Nephron progenitor cell (in vitro differentiated cells): Measurements from ENCODE around the gene KIF11.

Source experiments
- DNase-seq: peaks from one replicate; pipeline ENCODE4 v3.0.0; 2021
- H3K27ac Mint-ChIP-seq: 2 replicates; pipeline ENCODE4 v1.8.0; 2021; ENCODE audit warnings: mild to moderate bottlenecking, moderate library complexity, mixed read lengths
- H3K27me3 Mint-ChIP-seq: 2 replicates; pipeline ENCODE4 v1.8.0; 2021; ENCODE audit warnings: mild to moderate bottlenecking, low read depth, mixed read lengths; ENCODE audit not compliant: poor library complexity
- H3K36me3 Mint-ChIP-seq: 2 replicates; pipeline ENCODE4 v1.8.0; 2021; ENCODE audit warnings: low read depth, mixed read lengths
- H3K4me1 Mint-ChIP-seq: 2 replicates; pipeline ENCODE4 v1.8.0; 2021; ENCODE audit warnings: mixed read lengths
- H3K4me3 Mint-ChIP-seq: 2 replicates; pipeline ENCODE4 v1.8.0; 2021; ENCODE audit warnings: mild to moderate bottlenecking, moderate library complexity, mixed read lengths
- H3K9me3 Mint-ChIP-seq: 2 replicates; pipeline ENCODE4 v1.8.0; 2021; ENCODE audit warnings: mild to moderate bottlenecking, moderate library complexity, mixed read lengths
- CTCF ChIP-seq: fragments of 200-600 bp; sonication (generic); IDR thresholded peaks from 2 replicates; pipeline ENCODE4 v1.5.0; 2021; ENCODE audit warnings: antibody characterized with exemption

Gene KIF11

GRCh38 chr10:92690211-92690914, 97.4 kb downstream of the KIF11 start:
- peaks cover 10% of the 10 kb centered on the region for H3K4me1 Mint-ChIP-seq
- H3K27me3 Mint-ChIP-seq: peaks cover 96% of the 10 kb centered on the region
- no peak overlapping the region for H3K27ac Mint-ChIP-seq
- H3K4me3 Mint-ChIP-seq: peak overlapping the region; percentile 61
- no peak for TF ChIP-seq CTCF
- no peaks in the 10 kb centered on the region for H3K36me3 Mint-ChIP-seq
- DNase-seq: peak; percentile 42
- peaks cover 30% of the 10 kb centered on the region for H3K9me3 Mint-ChIP-seq

- H3K27ac Mint-ChIP-seq: no peak overlapping the region
- peaks cover 24% of the 10 kb centered on the region for H3K9me3 Mint-ChIP-seq
- H3K27me3 Mint-ChIP-seq: peaks cover 96% of the 10 kb centered on the region
- no peak for DNase-seq
- TF ChIP-seq CTCF: no peak
- peaks cover 10% of the 10 kb centered on the region for H3K4me1 Mint-ChIP-seq
- no peaks in the 10 kb centered on the region for H3K36me3 Mint-ChIP-seq
- peak overlapping the region; percentile 61 for H3K4me3 Mint-ChIP-seq
Measured at GRCh38 chr10:92690915-92691590, 98.1 kb downstream of the KIF11 start.

- Mint-ChIP-seq H3K4me3 (no peak overlapping the region), H3K27me3 (peaks cover 96% of the 10 kb centered on the region), H3K4me1 (peaks cover 10% of the 10 kb centered on the region), H3K27ac (peak overlapping the region; percentile 9), H3K9me3 (peaks cover 18% of the 10 kb centered on the region), H3K36me3 (no peaks in the 10 kb centered on the region)
- DNase-seq: peak; percentile 50
- TF ChIP-seq CTCF: no peak
Measured at GRCh38 chr10:92691591-92692079, 98.7 kb downstream of the KIF11 start.

- peak; percentile 32 for DNase-seq
- H3K27ac Mint-ChIP-seq: peak overlapping the region; percentile 9
Measured at GRCh38 chr10:92692080-92692671, 99.2 kb downstream of the KIF11 start.

GRCh38 chr10:92692697-92693533, 100.0 kb downstream of the KIF11 start:
- no peaks in the 10 kb centered on the region for H3K36me3 Mint-ChIP-seq
- peaks cover 10% of the 10 kb centered on the region for H3K4me1 Mint-ChIP-seq
- H3K4me3 Mint-ChIP-seq: no peak overlapping the region
- H3K9me3 Mint-ChIP-seq: peaks cover 7% of the 10 kb centered on the region
- H3K27ac Mint-ChIP-seq: no peak overlapping the region
- H3K27me3 Mint-ChIP-seq: peaks cover 96% of the 10 kb centered on the region
- TF ChIP-seq CTCF: no peak
- no peak for DNase-seq

More at GRCh38 chr10:92692080-92692671, 99.2 kb downstream of the KIF11 start:
- peaks cover 12% of the 10 kb centered on the region for H3K9me3 Mint-ChIP-seq
- TF ChIP-seq CTCF: no peak
- no peaks in the 10 kb centered on the region for H3K36me3 Mint-ChIP-seq
- peaks cover 10% of the 10 kb centered on the region for H3K4me1 Mint-ChIP-seq
- peaks cover 96% of the 10 kb centered on the region for H3K27me3 Mint-ChIP-seq
- no peak overlapping the region for H3K4me3 Mint-ChIP-seq
